Neuronal stem cell (in vitro differentiated cells): ENCODE results near the gene CCNQ.

Source experiments
- DNase-seq: peaks from one replicate; pipeline ENCODE4 v3.0.0-alpha.2; 2013; ENCODE audit warnings: low spot score
- H2AFZ ChIP-seq: one replicate; pipeline ENCODE4 v1.6.1; 2013; ENCODE audit warnings: mild to moderate bottlenecking, low read length, inconsistent platforms
- H2AK5ac ChIP-seq: 2 replicates; pipeline ENCODE4 v1.6.1; 2013; ENCODE audit warnings: low read depth, mild to moderate bottlenecking, inconsistent platforms, low read length, moderate library complexity, mixed read lengths
- H2BK120ac ChIP-seq: 2 replicates; pipeline ENCODE4 v1.6.1; 2013; ENCODE audit warnings: low read depth, mild to moderate bottlenecking, inconsistent platforms, low read length, moderate library complexity, mixed read lengths
- H2BK12ac ChIP-seq: one replicate; pipeline ENCODE4 v1.6.1; 2013; ENCODE audit warnings: low read length, inconsistent platforms
- H2BK15ac ChIP-seq: 2 replicates; pipeline ENCODE4 v1.6.1; 2013; ENCODE audit warnings: mild to moderate bottlenecking, low read length, inconsistent platforms, mixed read lengths
- H2BK5ac ChIP-seq: one replicate; pipeline ENCODE4 v1.6.1; 2013; ENCODE audit warnings: inconsistent platforms, mild to moderate bottlenecking, low read length, moderate library complexity
- H3K14ac ChIP-seq: one replicate; pipeline ENCODE4 v1.6.1; 2013; ENCODE audit warnings: low read length, inconsistent platforms
- H3K18ac ChIP-seq: 2 replicates; pipeline ENCODE4 v1.6.1; 2013; ENCODE audit warnings: low read length, inconsistent platforms
- H3K23ac ChIP-seq: 2 replicates; pipeline ENCODE4 v1.6.1; 2013; ENCODE audit warnings: low read depth, mild to moderate bottlenecking, mixed read lengths, low read length, inconsistent platforms; ENCODE audit not compliant: poor library complexity
- H3K27ac ChIP-seq: replicated peaks from 3 replicates; pipeline ENCODE4 v1.5.1; 2013; ENCODE audit warnings: low read length, inconsistent platforms
- H3K27me3 ChIP-seq, 3 experiments: 2 replicates each; pipeline ENCODE4 v1.6.1; 2013; ENCODE audit warnings: low read length in 3 of 3, mild to moderate bottlenecking in 2 of 3, inconsistent platforms in 1 of 3, low read depth in 1 of 3, mixed read lengths in 1 of 3, moderate library complexity in 1 of 3; ENCODE audit not compliant: control insufficient read depth in 3 of 3, insufficient read depth in 3 of 3
- H3K36me3 ChIP-seq, 2 donors: replicated peaks in 1 of 2; 2 replicates each; pipeline ENCODE4 v1.6.1; 2013; ENCODE audit warnings: low read length in 2 of 2; ENCODE audit not compliant: control insufficient read depth in 2 of 2, insufficient read depth in 2 of 2
- H3K4ac ChIP-seq: 2 replicates; pipeline ENCODE4 v1.6.1; 2013; ENCODE audit warnings: inconsistent platforms, mild to moderate bottlenecking, low read length, moderate library complexity
- H3K4me1 ChIP-seq, 2 donors: 1 replicate in 1 of 2; 2 replicates in 1 of 2; pipeline ENCODE4 v1.6.1; 2013; ENCODE audit warnings: low read length in 2 of 2, low read depth in 1 of 2; ENCODE audit not compliant: control insufficient read depth in 2 of 2, insufficient read depth in 1 of 2
- H3K4me2 ChIP-seq: one replicate; pipeline ENCODE4 v1.6.1; 2013; ENCODE audit warnings: mild to moderate bottlenecking, low read length, inconsistent platforms; ENCODE audit not compliant: insufficient read depth, poor library complexity, severe bottlenecking
- H3K4me3 ChIP-seq, 2 donors: 2 replicates each; pipeline ENCODE4 v1.5.1; 2013; ENCODE audit warnings: low read length in 2 of 2, mild to moderate bottlenecking in 2 of 2, inconsistent platforms in 1 of 2, moderate library complexity in 1 of 2
- H3K79me1 ChIP-seq: one replicate; pipeline ENCODE4 v1.6.1; 2013; ENCODE audit warnings: low read depth, mild to moderate bottlenecking, inconsistent platforms, low read length, moderate library complexity
- H3K9ac ChIP-seq: one replicate; pipeline ENCODE4 v1.6.1; 2013; ENCODE audit warnings: mild to moderate bottlenecking, low read depth, low read length, inconsistent platforms; ENCODE audit not compliant: poor library complexity
- H3K9me3 ChIP-seq, 2 donors: replicated peaks in 1 of 2; 2 replicates each; pipeline versions ENCODE3 to v1.6.1; 2013; ENCODE audit warnings: low read length in 2 of 2, mild to moderate bottlenecking in 2 of 2, inconsistent platforms in 1 of 2, low read depth in 1 of 2, mixed read lengths in 1 of 2, moderate library complexity in 1 of 2; ENCODE audit not compliant: control insufficient read depth in 2 of 2, insufficient read depth in 1 of 2
- H4K8ac ChIP-seq: one replicate; pipeline ENCODE4 v1.6.1; 2013; ENCODE audit warnings: low read depth, mild to moderate bottlenecking, inconsistent platforms, low read length, moderate library complexity
- H4K91ac ChIP-seq: one replicate; pipeline ENCODE4 v1.6.1; 2013; ENCODE audit warnings: low read length, low read depth, mild to moderate bottlenecking, inconsistent platforms; ENCODE audit not compliant: poor library complexity
- WGBS, 2 donors: extraction: QIAGEN DNeasy Blood & Tissue Kit; methylation state at CpG; one replicate each; pipeline ENCODE4 v1.1.7; 2013; ENCODE audit warnings: missing lambda C conversion rate in 2 of 2, mixed read lengths in 1 of 2; ENCODE audit not compliant: insufficient read length in 2 of 2, insufficient replicate concordance in 1 of 2; ENCODE audit errors: extremely low coverage in 2 of 2; 5-methylcytosine and 5-hydroxymethylcytosine counted together

CCNQ gene

GRCh38 chrX:153595859-153596857, 2.8 kb downstream of the CCNQ start:
- no peak overlapping the region for H3K4me3 ChIP-seq
- no peak for DNase-seq
- H3K36me3 ChIP-seq = peaks cover 5 to 33% of the 10 kb centered on the region in 2 donors
- H4K8ac ChIP-seq = no peak overlapping the region
- no peak overlapping the region for H3K14ac ChIP-seq
- H3K27ac ChIP-seq = no peak overlapping the region
- no peak overlapping the region for H3K18ac ChIP-seq
- H2BK5ac ChIP-seq = no peak overlapping the region
- H2BK15ac ChIP-seq = no peak overlapping the region
- H3K9ac ChIP-seq = no peak overlapping the region
- H3K23ac ChIP-seq = no peak overlapping the region
- H3K27me3 ChIP-seq = peaks cover 0 to 12% (median 0%) of the 10 kb centered on the region in 3 experiments
- H3K4me2 ChIP-seq = no peak overlapping the region
- no peaks in the 10 kb centered on the region for H3K4me1 ChIP-seq
- no CpG with 5 or more reads among the region's 21 CpGs for WGBS, 2 donors
- no peak overlapping the region for H4K91ac ChIP-seq
- peaks cover 6% of the 10 kb centered on the region for H3K79me1 ChIP-seq
- H3K4ac ChIP-seq = no peak overlapping the region
- H2BK12ac ChIP-seq = no peak overlapping the region
- H3K9me3 ChIP-seq = peaks cover 0 to 4% of the 10 kb centered on the region in 2 donors
- H2BK120ac ChIP-seq = no peak overlapping the region
- H2AK5ac ChIP-seq = no peak overlapping the region
- no peak overlapping the region for H2AFZ ChIP-seq

DNA sequence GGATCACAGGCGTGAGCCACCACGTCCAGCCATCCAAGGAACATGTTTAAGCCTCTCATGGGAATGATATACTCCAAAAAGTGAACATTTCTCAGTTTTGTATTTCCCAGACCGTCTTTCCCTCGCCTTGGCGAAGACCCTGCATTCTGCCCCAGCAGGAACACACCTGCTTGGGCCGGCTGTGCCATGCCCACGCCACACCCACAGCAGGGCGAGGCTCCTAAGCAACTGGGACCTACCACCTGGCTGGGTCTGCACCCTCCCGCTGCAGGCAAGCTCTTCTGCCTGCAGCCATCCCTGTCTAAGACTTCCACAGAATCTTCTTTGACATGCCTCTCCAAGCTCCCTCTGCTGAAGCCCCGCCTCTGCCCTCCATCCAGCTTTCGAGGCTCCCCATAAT, 3.6 kb downstream of the CCNQ start:
- H3K4me3 ChIP-seq = no peak overlapping the region
- H2AK5ac ChIP-seq = no peak overlapping the region
- no peak overlapping the region for H2AFZ ChIP-seq
- H3K79me1 ChIP-seq = peaks cover 6% of the 10 kb centered on the region
- H2BK120ac ChIP-seq = no peak overlapping the region
- H4K8ac ChIP-seq = no peak overlapping the region
- no peak overlapping the region for H2BK12ac ChIP-seq
- no peak overlapping the region for H3K9ac ChIP-seq
- no peak overlapping the region for H3K4me2 ChIP-seq
- DNase-seq = no peak
- no peak overlapping the region for H4K91ac ChIP-seq
- H3K23ac ChIP-seq = no peak overlapping the region
- no peak overlapping the region for H2BK5ac ChIP-seq
- no CpG with 5 or more reads among the region's 11 CpGs for WGBS, 2 donors
- H3K4ac ChIP-seq = no peak overlapping the region
- no peak overlapping the region for H3K27ac ChIP-seq
- no peak overlapping the region for H3K18ac ChIP-seq
- H2BK15ac ChIP-seq = no peak overlapping the region
- H3K9me3 ChIP-seq = peaks cover 0 to 4% of the 10 kb centered on the region in 2 donors
- H3K36me3 ChIP-seq = peaks cover 5 to 35% of the 10 kb centered on the region in 2 donors
- peaks cover 0 to 12% (median 0%) of the 10 kb centered on the region in 3 experiments for H3K27me3 ChIP-seq
- H3K14ac ChIP-seq = no peak overlapping the region
- H3K4me1 ChIP-seq = no peaks in the 10 kb centered on the region

DNA sequence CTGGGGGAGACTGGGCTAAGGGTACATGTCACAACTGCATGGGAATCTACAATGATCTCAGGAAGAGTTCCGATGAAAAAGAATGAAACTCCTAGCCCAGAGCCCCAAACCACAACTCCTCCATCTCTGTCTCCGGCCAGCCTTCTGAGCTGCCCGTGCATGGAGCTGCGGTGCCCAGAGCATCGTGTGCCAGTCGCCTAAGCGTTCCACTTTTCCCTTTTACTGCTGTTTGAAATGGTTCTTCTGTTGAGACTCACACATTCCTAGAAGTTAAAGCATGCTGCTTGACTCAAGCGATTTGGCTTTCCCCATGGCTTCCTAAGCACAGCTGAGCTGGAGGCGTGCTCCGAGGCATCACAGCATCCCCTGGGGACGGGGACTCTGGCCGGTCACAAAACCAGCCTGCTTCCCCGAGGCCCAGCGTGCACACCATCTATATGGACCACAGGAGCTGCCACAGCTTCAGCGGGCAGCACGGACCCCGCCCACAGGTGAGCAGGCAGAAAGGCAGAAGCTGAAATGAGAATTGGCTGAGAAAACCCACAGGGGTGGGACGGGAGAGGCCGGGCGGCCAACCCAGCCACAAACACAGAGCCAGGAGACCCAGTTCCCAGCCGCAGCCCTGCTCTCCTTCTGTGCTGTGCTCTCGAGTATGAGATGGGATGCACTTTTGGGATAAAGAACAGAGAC, 5.0 kb downstream of the CCNQ start:
- Histone ChIP-seq H2BK15ac (no peak overlapping the region), H3K4ac (no peak overlapping the region), H2BK120ac (no peak overlapping the region), H2AFZ (no peak overlapping the region), H3K79me1 (peaks cover 6% of the 10 kb centered on the region), H3K9me3 (peaks cover 0 to 4% of the 10 kb centered on the region in 2 donors), H2BK12ac (no peak overlapping the region), H2AK5ac (no peak overlapping the region), H4K91ac (no peak overlapping the region), H3K4me1 (no peaks in the 10 kb centered on the region), H3K4me3 (no peak overlapping the region), H3K23ac (no peak overlapping the region), H2BK5ac (no peak overlapping the region), H3K14ac (no peak overlapping the region), H3K9ac (no peak overlapping the region), H3K36me3 (peaks cover 5 to 37% of the 10 kb centered on the region in 2 donors), H3K27me3 (peaks cover 0 to 12% (median 0%) of the 10 kb centered on the region in 3 experiments), H4K8ac (no peak overlapping the region), H3K18ac (no peak overlapping the region), H3K4me2 (no peak overlapping the region), H3K27ac (no peak overlapping the region)
- no peak for DNase-seq
- WGBS, 2 donors = no CpG with 5 or more reads among the region's 22 CpGs
